ENCODE data around the gene NDUFAF4. TPM values are rescaled to one million over a fixed set of nuclear protein-coding genes. Genes with fewer than 3 reads are reported as not detected.
A peak's percentile ranks its signal among the peaks of the same experiment; 100 is the strongest.

NDUFAF4 gene
- total RNA-seq, 2 donors from 2014 or later = 35.3 to 48.2 TPM

DNA sequence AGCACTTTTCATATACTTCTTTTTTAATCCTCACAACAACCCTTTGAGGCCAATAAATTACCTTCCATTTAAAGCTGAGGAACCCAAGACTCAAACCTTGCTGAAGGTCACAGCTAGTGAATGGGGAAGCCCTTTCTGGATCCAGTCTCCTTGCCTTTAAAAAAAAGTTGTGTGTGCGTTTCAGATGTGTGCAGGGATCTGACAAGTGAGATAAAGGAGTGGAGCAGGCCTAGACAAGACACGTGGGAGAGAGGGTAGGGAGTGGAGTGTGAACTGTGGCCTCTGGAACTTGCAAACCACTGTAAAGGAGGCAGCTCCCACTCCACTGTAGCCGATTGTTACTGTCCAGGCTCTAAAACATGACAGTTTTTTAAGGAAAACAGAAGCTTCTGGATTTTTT is 28.7 kb upstream of the NDUFAF4 start:
- H3K36me3 ChIP-seq = no peaks in the 10 kb centered on the region
- intact Hi-C loops (cut with DNase I) = no loop called here
- no peak overlapping the region for H3K4me3 ChIP-seq
- DNase-seq = no peak
- no peaks in the 10 kb centered on the region for H3K27me3 ChIP-seq
- TF ChIP-seq, protein P1, sequence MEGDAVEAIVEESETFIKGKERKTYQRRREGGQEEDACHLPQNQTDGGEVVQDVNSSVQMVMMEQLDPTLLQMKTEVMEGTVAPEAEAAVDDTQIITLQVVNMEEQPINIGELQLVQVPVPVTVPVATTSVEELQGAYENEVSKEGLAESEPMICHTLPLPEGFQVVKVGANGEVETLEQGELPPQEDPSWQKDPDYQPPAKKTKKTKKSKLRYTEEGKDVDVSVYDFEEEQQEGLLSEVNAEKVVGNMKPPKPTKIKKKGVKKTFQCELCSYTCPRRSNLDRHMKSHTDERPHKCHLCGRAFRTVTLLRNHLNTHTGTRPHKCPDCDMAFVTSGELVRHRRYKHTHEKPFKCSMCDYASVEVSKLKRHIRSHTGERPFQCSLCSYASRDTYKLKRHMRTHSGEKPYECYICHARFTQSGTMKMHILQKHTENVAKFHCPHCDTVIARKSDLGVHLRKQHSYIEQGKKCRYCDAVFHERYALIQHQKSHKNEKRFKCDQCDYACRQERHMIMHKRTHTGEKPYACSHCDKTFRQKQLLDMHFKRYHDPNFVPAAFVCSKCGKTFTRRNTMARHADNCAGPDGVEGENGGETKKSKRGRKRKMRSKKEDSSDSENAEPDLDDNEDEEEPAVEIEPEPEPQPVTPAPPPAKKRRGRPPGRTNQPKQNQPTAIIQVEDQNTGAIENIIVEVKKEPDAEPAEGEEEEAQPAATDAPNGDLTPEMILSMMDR (IDR thresholded peaks at IDR 0.05) = no peak
- H3K9ac ChIP-seq (ENCODE audit: low read depth in 2 of 2, low read length in 2 of 2) = no peak overlapping the region
- no peaks in the 10 kb centered on the region for H3K9me3 ChIP-seq
- H3K4me1 ChIP-seq = no peaks in the 10 kb centered on the region
- H3K27ac ChIP-seq = no peak overlapping the region

DNA sequence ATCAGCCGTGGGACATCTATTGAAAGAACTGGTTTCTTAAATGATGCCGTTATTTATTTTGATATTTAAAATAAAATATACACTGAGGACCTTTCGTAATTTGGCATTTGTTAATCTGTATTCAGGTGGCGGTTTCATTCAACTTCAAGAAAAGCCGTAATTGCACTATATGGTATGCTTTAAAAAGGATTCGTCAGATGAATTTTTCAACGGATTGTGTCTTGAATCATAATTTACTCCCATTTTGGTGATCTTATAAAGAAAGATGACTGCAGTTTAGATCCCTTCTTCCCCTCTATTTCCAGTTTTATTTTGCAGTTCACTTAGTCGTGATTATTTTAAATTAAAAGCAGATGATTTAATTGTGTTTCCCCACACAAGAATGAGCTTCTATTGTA is 27.6 kb upstream of the NDUFAF4 start:
- H3K27ac ChIP-seq = no peak overlapping the region

DNA sequence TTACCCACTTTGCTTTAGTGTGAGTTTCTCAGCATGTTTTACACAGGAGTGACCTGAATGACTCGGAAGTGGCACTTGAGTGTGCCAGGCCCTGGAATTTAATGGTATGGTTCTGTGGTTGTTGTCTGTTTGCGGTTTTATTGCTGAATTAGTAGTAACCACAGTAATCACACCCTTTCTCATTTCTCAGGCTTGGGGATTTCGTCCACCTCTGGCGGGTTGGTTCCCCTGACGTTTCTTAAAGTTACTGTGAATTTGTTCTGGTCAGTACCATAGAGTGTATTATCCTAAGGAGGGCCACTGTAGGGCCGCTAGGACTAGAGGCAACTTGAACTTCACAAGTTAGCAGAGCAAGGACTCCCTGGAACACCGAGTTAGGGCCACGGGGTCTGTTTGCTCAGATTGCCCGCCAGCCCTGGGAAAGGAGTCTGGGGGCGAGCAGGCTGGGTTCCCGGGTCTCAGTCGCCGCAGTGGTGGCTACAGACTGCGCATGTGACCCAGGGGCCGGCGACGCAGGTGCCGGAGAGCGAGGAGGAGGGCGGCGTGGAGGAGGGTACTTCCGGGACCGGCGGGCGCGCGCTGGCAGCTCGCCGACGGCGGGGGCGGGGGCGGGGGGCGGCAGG is 26.3 kb upstream of the NDUFAF4 start:
- Histone ChIP-seq H3K9ac (ENCODE audit: low read depth in 2 of 2, low read length in 2 of 2) (peak overlapping the region; percentile 58 to 75), H3K9me3 (no peaks in the 10 kb centered on the region), H3K4me1 (no peaks in the 10 kb centered on the region), H3K4me3 (peak overlapping the region; percentile 57), H3K36me3 (no peaks in the 10 kb centered on the region), H3K27ac (peak overlapping the region; percentile 84), H3K27me3 (no peaks in the 10 kb centered on the region)
- intact Hi-C loops (cut with DNase I) = no loop called here
- DNase-seq = no peak
- TF ChIP-seq, protein P1 (IDR thresholded peaks at IDR 0.05) = no peak

More for the DNA sequence above, 27.6 kb upstream of the NDUFAF4 start:
- Histone ChIP-seq H3K4me3 (peak overlapping the region; percentile 57), H3K9me3 (no peaks in the 10 kb centered on the region), H3K27me3 (no peaks in the 10 kb centered on the region), H3K36me3 (no peaks in the 10 kb centered on the region), H3K9ac (ENCODE audit: low read depth in 2 of 2, low read length in 2 of 2) (peak overlapping the region in 1 of 2 donors; percentile 73), H3K4me1 (no peaks in the 10 kb centered on the region)
- TF ChIP-seq, protein P1 (IDR thresholded peaks at IDR 0.05) = no peak
- no peak for DNase-seq
- intact Hi-C loops (cut with DNase I) = no loop called here

DNA sequence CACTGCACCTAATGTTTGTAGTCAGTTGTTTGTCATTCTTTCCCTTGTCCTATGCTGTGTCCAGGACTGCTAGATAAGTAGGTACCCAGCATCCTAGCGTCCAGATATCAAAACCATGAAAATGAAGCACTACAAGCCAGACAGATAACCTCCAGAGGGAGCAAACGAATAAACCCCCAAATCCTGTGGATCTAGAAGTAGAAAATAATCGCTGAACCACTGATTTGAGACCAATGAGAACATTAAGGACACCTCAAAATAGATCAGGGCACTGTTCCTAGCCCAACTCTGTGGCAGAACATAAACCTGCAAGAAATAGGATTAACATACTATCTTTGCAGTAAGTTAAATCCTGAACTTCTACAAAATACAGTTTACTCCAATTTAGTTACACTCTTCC is 25.7 kb upstream of the NDUFAF4 start:
- Histone ChIP-seq H3K36me3 (no peaks in the 10 kb centered on the region), H3K4me3 (no peak overlapping the region), H3K27me3 (no peaks in the 10 kb centered on the region), H3K9me3 (no peaks in the 10 kb centered on the region), H3K27ac (peak overlapping the region; percentile 84), H3K4me1 (no peaks in the 10 kb centered on the region), H3K9ac (ENCODE audit: low read depth in 2 of 2, low read length in 2 of 2) (peak overlapping the region in 1 of 2 donors; percentile 75)
- intact Hi-C loops (cut with DNase I) = no loop called here
- TF ChIP-seq, protein P1 (IDR thresholded peaks at IDR 0.05) = no peak
- no peak for DNase-seq

DNA sequence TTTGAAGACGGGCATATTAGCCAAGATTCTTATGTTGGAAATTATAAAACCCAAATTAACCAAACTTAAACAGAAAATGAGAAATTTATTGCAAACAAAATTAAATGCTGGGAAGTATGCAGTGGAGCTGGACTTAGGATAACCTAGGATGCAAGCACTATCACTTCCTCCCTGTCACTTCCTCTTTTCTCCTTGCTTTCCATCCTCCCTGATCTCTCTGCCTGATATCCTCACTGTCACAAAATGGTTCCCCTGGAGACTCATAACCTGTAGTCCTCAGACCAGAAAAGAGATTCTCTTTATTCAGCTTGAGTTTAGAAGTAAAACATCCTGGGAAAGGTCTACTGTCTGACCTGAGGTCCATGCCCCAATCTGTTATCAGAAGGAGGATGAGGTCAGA is 19.4 kb upstream of the NDUFAF4 start:
- intact Hi-C loops (cut with DNase I) = no loop called here
- Histone ChIP-seq H3K27me3 (no peaks in the 10 kb centered on the region), H3K4me1 (no peaks in the 10 kb centered on the region), H3K9ac (ENCODE audit: low read depth in 2 of 2, low read length in 2 of 2) (no peak overlapping the region), H3K27ac (no peak overlapping the region), H3K9me3 (no peaks in the 10 kb centered on the region), H3K36me3 (no peaks in the 10 kb centered on the region), H3K4me3 (no peak overlapping the region)
- TF ChIP-seq, protein P1 (IDR thresholded peaks at IDR 0.05) = no peak
- no peak for DNase-seq

All from colonic mucosa (tissue), 4 donors.